ENCODE data around the gene S100A6. TPM values are rescaled to one million over a fixed set of nuclear protein-coding genes. Genes with fewer than 3 reads are reported as not detected.
A peak's percentile ranks its signal among the peaks of the same experiment; 100 is the strongest.
"Not testable (repeated sequence)": the region's sequence is repeated elsewhere in the genome, so short reads cannot be mapped to it uniquely, and the experiment has no call there.

The S100A6 gene
- total RNA-seq (2021): 73.6 and 106 TPM in 2 replicates
- Bru-seq, nascent RNA: percentile 71 among the genes with signal in this experiment
- BruChase-seq, experiment 1, labeled RNA remaining after a 2-hour chase: percentile 55 among the genes with signal in this experiment
- BruChase-seq, experiment 2, labeled RNA remaining after a 6-hour chase: percentile 81 among the genes with signal in this experiment
- long read RNA-seq, transcript S100A6-205 (3 exons, 673 nt): minor isoform, 7 of 96 reads
- long read RNA-seq, transcript S100A6-201 (3 exons, 665 nt): major isoform, 84 of 96 reads
- long read RNA-seq, partial matches to known transcripts: 2 of 96 reads
- long read RNA-seq, other reads (novel, unspliced or antisense): 3 of 96 reads

DNA sequence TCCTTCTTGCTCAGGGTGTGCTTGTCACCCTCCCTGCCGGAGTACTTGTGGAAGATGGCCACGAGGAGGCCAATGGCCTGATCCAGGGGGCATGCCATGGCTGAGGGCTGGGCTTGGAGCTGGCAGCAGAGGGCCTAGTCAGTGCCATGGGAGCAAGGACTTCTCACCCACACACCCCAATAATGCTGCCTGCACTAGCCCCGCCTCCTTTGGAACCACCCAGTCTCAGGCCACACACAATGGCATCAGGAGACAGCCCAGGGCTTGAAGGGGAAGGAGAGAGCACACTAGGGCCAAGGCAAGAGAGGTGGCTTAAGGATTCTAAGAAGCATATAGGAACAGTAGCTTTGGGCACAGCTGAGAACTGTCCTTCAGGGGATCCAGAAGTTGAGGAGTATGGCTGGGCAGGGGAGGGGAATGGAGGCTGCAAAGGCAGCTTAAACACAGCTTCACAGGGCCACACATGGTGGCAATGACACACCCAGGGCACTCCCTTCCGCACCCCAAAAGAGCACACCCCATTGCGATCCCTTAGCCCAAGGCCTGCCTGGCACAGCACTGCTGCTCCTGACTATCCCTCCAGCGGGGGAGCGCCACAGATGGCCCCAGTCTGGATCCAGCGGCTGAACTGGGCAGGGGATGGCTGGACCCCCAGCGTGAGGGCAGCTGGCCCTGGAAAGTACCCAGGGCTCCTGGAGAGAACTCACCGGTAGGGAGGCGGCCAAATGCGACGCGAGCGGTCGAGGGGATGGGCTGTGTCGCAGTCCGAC, at the start of gene S100A6:
TSS of gene S100A6 (minus strand) at position 750 of the 770 bp plus-strand sequence. CDS start at position 98, 652 bp downstream.
- no peaks in the 10 kb centered on the region for H3K36me3 ChIP-seq (ENCODE audit: insufficient read depth, low read length, poor library complexity, severe bottlenecking)
- TSS peak; percentile 58 for BruUV-seq (replicated peaks)
- peak within 1 kb of the TSS; percentile 50 for H3K4me3 ChIP-seq (ENCODE audit: low read depth, low read length, poor library complexity, severe bottlenecking)
- no peak for DNase-seq (ENCODE audit: low spot score)
- H3K27ac ChIP-seq (ENCODE audit: low read depth, low read length, poor library complexity, severe bottlenecking): peak within 1 kb of the TSS; percentile 61
- no peaks in the 10 kb centered on the region for H3K27me3 ChIP-seq (replicated peaks; ENCODE audit: insufficient read depth, low read depth, low read length, poor library complexity)
- intact Hi-C loops (cut with micrococcal nuclease; ENCODE audit: unreplicated experiment): no loop called here
- ChIA-PET CTCF (interaction anchor here (1.6 kb wide), 1 partner anchor 33 kb away, joined by 5 read pairs; no protein-coding TSS in a partner anchor), POLR2A (ENCODE audit: low non-redundant PET) (no interaction called here)
- peaks cover 34% of the 10 kb centered on the region for H3K4me1 ChIP-seq (ENCODE audit: insufficient read depth, low read length, poor library complexity, severe bottlenecking)
- H3K9me3 ChIP-seq (ENCODE audit: low read depth, low read length, poor library complexity, severe bottlenecking): no peaks in the 10 kb centered on the region
- TF ChIP-seq EZH2 (IDR thresholded peaks at IDR 0.05; ENCODE audit: borderline replicate concordance, low read depth, low read length, poor library complexity, severe bottlenecking): no peak
- TF ChIP-seq, protein P1, sequence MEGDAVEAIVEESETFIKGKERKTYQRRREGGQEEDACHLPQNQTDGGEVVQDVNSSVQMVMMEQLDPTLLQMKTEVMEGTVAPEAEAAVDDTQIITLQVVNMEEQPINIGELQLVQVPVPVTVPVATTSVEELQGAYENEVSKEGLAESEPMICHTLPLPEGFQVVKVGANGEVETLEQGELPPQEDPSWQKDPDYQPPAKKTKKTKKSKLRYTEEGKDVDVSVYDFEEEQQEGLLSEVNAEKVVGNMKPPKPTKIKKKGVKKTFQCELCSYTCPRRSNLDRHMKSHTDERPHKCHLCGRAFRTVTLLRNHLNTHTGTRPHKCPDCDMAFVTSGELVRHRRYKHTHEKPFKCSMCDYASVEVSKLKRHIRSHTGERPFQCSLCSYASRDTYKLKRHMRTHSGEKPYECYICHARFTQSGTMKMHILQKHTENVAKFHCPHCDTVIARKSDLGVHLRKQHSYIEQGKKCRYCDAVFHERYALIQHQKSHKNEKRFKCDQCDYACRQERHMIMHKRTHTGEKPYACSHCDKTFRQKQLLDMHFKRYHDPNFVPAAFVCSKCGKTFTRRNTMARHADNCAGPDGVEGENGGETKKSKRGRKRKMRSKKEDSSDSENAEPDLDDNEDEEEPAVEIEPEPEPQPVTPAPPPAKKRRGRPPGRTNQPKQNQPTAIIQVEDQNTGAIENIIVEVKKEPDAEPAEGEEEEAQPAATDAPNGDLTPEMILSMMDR (conservative IDR thresholded peaks at IDR 0.05; ENCODE audit: low read depth, low read length): no peak

- Histone ChIP-seq H3K4me3 (ENCODE audit: low read depth, low read length, poor library complexity, severe bottlenecking) (no peak overlapping the region), H3K36me3 (ENCODE audit: insufficient read depth, low read length, poor library complexity, severe bottlenecking) (no peaks in the 10 kb centered on the region), H3K27me3 (replicated peaks; ENCODE audit: insufficient read depth, low read depth, low read length, poor library complexity) (no peaks in the 10 kb centered on the region), H3K27ac (ENCODE audit: low read depth, low read length, poor library complexity, severe bottlenecking) (no peak overlapping the region), H3K4me1 (ENCODE audit: insufficient read depth, low read length, poor library complexity, severe bottlenecking) (no peaks in the 10 kb centered on the region), H3K9me3 (ENCODE audit: low read depth, low read length, poor library complexity, severe bottlenecking) (no peaks in the 10 kb centered on the region)
- ChIA-PET POLR2A (ENCODE audit: low non-redundant PET) (no interaction called here), CTCF (no interaction called here)
- BruUV-seq (replicated peaks): no TSS peak
- no peak for DNase-seq (ENCODE audit: low spot score)
- intact Hi-C loops (cut with micrococcal nuclease; ENCODE audit: unreplicated experiment): no loop called here
- TF ChIP-seq EZH2 (IDR thresholded peaks at IDR 0.05; ENCODE audit: borderline replicate concordance, low read depth, low read length, poor library complexity, severe bottlenecking): no peak
- TF ChIP-seq, protein P1 (conservative IDR thresholded peaks at IDR 0.05; ENCODE audit: low read depth, low read length): no peak
Observed at GRCh38 chr1:153585006-153585405, 49.2 kb upstream of the S100A6 start.

DNA sequence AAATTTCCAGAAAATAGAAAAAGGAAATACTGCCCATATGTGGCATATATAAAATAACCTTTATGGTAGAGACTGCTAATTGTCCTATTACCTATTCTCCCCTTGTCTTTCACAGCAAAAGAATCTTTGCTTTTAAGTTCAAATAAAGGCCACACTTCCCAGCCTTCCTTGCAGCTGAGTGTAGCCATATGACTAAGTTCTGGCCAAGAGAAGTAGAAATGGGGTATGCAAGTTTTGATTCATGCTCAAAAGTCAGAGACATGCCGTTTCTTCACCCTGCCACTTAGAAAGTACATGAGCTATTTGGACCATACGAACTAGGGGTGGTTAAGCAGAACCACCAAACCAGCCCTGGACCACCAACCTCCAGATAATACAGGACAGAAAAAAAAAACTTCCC, 48.2 kb upstream of the S100A6 start:
- POLR2A ChIA-PET (ENCODE audit: low non-redundant PET): no interaction called here
- no peak for DNase-seq (ENCODE audit: low spot score)
- intact Hi-C loops (cut with micrococcal nuclease; ENCODE audit: unreplicated experiment): no loop called here

GRCh38 chr1:153583514-153583913, 47.7 kb upstream of the S100A6 start:
- H3K27ac ChIP-seq (ENCODE audit: low read depth, low read length, poor library complexity, severe bottlenecking); DNase-seq (ENCODE audit: low spot score); CTCF ChIA-PET; H3K4me1 ChIP-seq (ENCODE audit: insufficient read depth, low read length, poor library complexity, severe bottlenecking); intact Hi-C loops (cut with micrococcal nuclease; ENCODE audit: unreplicated experiment); POLR2A ChIA-PET (ENCODE audit: low non-redundant PET); BruUV-seq (replicated peaks); H3K4me3 ChIP-seq (ENCODE audit: low read depth, low read length, poor library complexity, severe bottlenecking); H3K27me3 ChIP-seq (replicated peaks; ENCODE audit: insufficient read depth, low read depth, low read length, poor library complexity); H3K9me3 ChIP-seq (ENCODE audit: low read depth, low read length, poor library complexity, severe bottlenecking); H3K36me3 ChIP-seq (ENCODE audit: insufficient read depth, low read length, poor library complexity, severe bottlenecking): not testable (repeated sequence)

More for the DNA sequence above, 48.2 kb upstream of the S100A6 start:
- CTCF ChIA-PET: no interaction called here
- Histone ChIP-seq H3K9me3 (ENCODE audit: low read depth, low read length, poor library complexity, severe bottlenecking) (no peaks in the 10 kb centered on the region), H3K27ac (ENCODE audit: low read depth, low read length, poor library complexity, severe bottlenecking) (no peak overlapping the region), H3K4me1 (ENCODE audit: insufficient read depth, low read length, poor library complexity, severe bottlenecking) (no peaks in the 10 kb centered on the region), H3K27me3 (replicated peaks; ENCODE audit: insufficient read depth, low read depth, low read length, poor library complexity) (no peaks in the 10 kb centered on the region), H3K4me3 (ENCODE audit: low read depth, low read length, poor library complexity, severe bottlenecking) (no peak overlapping the region), H3K36me3 (ENCODE audit: insufficient read depth, low read length, poor library complexity, severe bottlenecking) (no peaks in the 10 kb centered on the region)
- no TSS peak for BruUV-seq (replicated peaks)
- TF ChIP-seq EZH2 (IDR thresholded peaks at IDR 0.05; ENCODE audit: borderline replicate concordance, low read depth, low read length, poor library complexity, severe bottlenecking): no peak
- TF ChIP-seq, protein P1 (conservative IDR thresholded peaks at IDR 0.05; ENCODE audit: low read depth, low read length): no peak

DNA sequence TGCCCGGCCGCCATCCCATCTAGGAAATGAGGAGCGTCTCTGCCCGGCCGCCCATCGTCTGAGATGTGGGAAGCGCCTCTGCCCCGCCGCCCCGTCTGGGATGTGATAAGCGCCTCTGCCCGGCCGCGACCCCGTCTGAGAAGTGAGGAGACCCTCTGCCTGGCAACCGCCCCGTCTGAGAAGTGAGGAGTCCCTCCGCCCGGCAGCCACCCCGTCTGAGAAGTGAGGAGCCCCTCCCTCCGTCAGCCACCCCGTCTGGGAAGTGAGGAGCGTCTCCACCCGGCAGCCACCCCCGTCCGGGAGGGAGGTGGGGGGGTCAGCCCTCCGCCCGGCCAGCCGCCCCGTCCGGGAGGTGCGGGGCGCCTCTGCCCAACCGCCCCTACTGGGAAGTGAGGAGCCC, 47.0 kb upstream of the S100A6 start:
- POLR2A ChIA-PET (ENCODE audit: low non-redundant PET); CTCF ChIA-PET; H3K4me3 ChIP-seq (ENCODE audit: low read depth, low read length, poor library complexity, severe bottlenecking); H3K9me3 ChIP-seq (ENCODE audit: low read depth, low read length, poor library complexity, severe bottlenecking); H3K36me3 ChIP-seq (ENCODE audit: insufficient read depth, low read length, poor library complexity, severe bottlenecking); DNase-seq (ENCODE audit: low spot score); BruUV-seq (replicated peaks); H3K4me1 ChIP-seq (ENCODE audit: insufficient read depth, low read length, poor library complexity, severe bottlenecking); H3K27me3 ChIP-seq (replicated peaks; ENCODE audit: insufficient read depth, low read depth, low read length, poor library complexity); intact Hi-C loops (cut with micrococcal nuclease; ENCODE audit: unreplicated experiment); H3K27ac ChIP-seq (ENCODE audit: low read depth, low read length, poor library complexity, severe bottlenecking): not testable (repeated sequence)
